Vagina (tissue), 2 donors: ENCODE results near the gene CAPZA3.
"Not testable (repeated sequence)": the region's sequence is repeated elsewhere in the genome, so short reads cannot be mapped to it uniquely, and the experiment has no call there.

Experiments
- CTCF ChIP-seq, 3 experiments: fragments of 450-650 bp in 2 of 3; fragments of 200-600 bp in 1 of 3; sonication (generic) in 1 of 3; IDR thresholded peaks; one replicate each; pipeline ENCODE4 v1.5.1; 2017 to 2019; ENCODE audit warnings: antibody characterized with exemption in 3 of 3, mild to moderate bottlenecking in 2 of 3, moderate library complexity in 2 of 3
- POLR2AphosphoS5 ChIP-seq, 2 donors: sonication (generic); formaldehyde crosslinking; IDR thresholded peaks; one replicate each; pipeline ENCODE4 v1.9.0; 2017; ENCODE audit warnings: antibody characterized with exemption in 2 of 2, mild to moderate bottlenecking in 2 of 2, low read depth in 1 of 2; ENCODE audit not compliant: insufficient read depth in 1 of 2

- not testable (repeated sequence) for TF ChIP-seq POLR2AphosphoS5 (IDR thresholded peaks at IDR 0.05; ENCODE audit: insufficient read depth in 1 of 2, low read depth in 1 of 2); CTCF (IDR thresholded peaks at IDR 0.05)
Measured at GRCh38 chr12:18785465-18785864, 47.5 kb downstream of the CAPZA3 start.
